ENCODE results near the gene RAB39A.
"Not testable (repeated sequence)": the region's sequence is repeated elsewhere in the genome, so short reads cannot be mapped to it uniquely, and the experiment has no call there.

RAB39A gene

GRCh38 chr11:107928046-107928766 is at the start of gene RAB39A:
Gene RAB39A, plus strand, starts transcription at chr11:107928448. Its CDS starts 121 bp downstream, at chr11:107928569.
- DNase-seq (ENCODE audit: low read depth), result peak; percentile 85
- TF ChIP-seq CTCF (conservative IDR thresholded peaks at IDR 0.05; ENCODE audit: control insufficient read depth, insufficient read depth, low read depth, low read length), result no peak
- peak within 1 kb of the TSS; percentile 31 for H3K4me3 ChIP-seq (ENCODE audit: control insufficient read depth, low read depth, low read length)

- not testable (repeated sequence) for DNase-seq (ENCODE audit: low read depth); H3K4me3 ChIP-seq (ENCODE audit: control insufficient read depth, low read depth, low read length)
Measured at GRCh38 chr11:107881471-107881870, 46.8 kb upstream of the RAB39A start.

GRCh38 chr11:107882095-107882820 is 46.0 kb upstream of the RAB39A start:
- no peak for DNase-seq (ENCODE audit: low read depth)
- no peak for TF ChIP-seq CTCF (conservative IDR thresholded peaks at IDR 0.05; ENCODE audit: control insufficient read depth, insufficient read depth, low read depth, low read length)
- H3K4me3 ChIP-seq (ENCODE audit: control insufficient read depth, low read depth, low read length), result no peak overlapping the region

GRCh38 chr11:107898270-107898669 is 30.0 kb upstream of the RAB39A start:
- peak; percentile 78 for TF ChIP-seq CTCF (conservative IDR thresholded peaks at IDR 0.05; ENCODE audit: control insufficient read depth, insufficient read depth, low read depth, low read length)
- peak; percentile 65 for DNase-seq (ENCODE audit: low read depth)
- no peak overlapping the region for H3K4me3 ChIP-seq (ENCODE audit: control insufficient read depth, low read depth, low read length)

- no peak overlapping the region for H3K4me3 ChIP-seq (ENCODE audit: control insufficient read depth, low read depth, low read length)
- DNase-seq (ENCODE audit: low read depth), result no peak
- no peak for TF ChIP-seq CTCF (conservative IDR thresholded peaks at IDR 0.05; ENCODE audit: control insufficient read depth, insufficient read depth, low read depth, low read length)
Measured at GRCh38 chr11:107908211-107908610, 20.0 kb upstream of the RAB39A start.

GRCh38 chr11:107912415-107912814 is 15.8 kb upstream of the RAB39A start:
- not testable (repeated sequence) for H3K4me3 ChIP-seq (ENCODE audit: control insufficient read depth, low read depth, low read length); DNase-seq (ENCODE audit: low read depth)

- H3K4me3 ChIP-seq (ENCODE audit: control insufficient read depth, low read depth, low read length), result no peak overlapping the region
- no peak for DNase-seq (ENCODE audit: low read depth)
- TF ChIP-seq CTCF (conservative IDR thresholded peaks at IDR 0.05; ENCODE audit: control insufficient read depth, insufficient read depth, low read depth, low read length), result no peak
Measured at GRCh38 chr11:107915229-107915628, 13.0 kb upstream of the RAB39A start.
